Measurements from ENCODE around the gene NPDC1. TPM values are rescaled to one million over a fixed set of nuclear protein-coding genes. Genes with fewer than 3 reads are reported as not detected.
A peak's percentile ranks its signal among the peaks of the same experiment; 100 is the strongest.

The NPDC1 gene
- total RNA-seq, 1 experiment from 2014 or later, result 25.4 TPM

DNA sequence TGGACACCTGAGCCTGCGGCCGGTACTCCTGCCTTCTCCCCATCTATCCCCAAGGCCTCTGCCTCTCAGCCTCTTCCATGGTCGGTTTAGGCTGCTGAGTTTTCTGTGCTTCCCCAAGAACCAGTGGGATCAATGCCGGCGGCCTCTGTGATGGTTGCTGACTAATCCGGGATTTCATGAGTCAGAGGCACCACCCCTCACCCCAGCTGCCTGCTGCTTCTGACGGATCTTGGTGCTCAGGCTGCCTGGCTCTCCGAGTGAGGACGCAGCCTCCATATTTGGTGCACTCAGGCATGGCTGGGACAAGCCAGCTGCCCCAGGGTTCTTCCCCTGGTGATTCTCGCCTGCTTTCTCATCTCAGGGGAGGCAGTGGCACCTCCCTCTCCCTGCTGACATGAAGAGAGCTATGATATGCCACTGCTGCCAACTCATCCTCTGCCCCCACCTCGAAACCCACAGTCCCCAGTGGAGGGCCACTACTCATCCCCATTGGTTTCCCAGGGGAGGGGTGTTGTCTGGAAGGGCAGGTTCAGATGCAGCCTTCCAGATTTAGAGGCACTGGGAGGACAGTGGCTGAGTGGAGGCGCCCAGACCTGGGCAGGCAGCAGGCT is 37.5 kb upstream of the NPDC1 start:
- ChIA-PET POLR2A (ENCODE audit: unreplicated experiment) (interaction anchor here (0.5 kb wide), 1 partner anchor 91 kb away, joined by 4 read pairs; the partner anchor contains the start of gene PAXX), CTCF (interaction anchor here (0.6 kb wide), 1 partner anchor 12 kb away, joined by 3 read pairs; no protein-coding TSS in a partner anchor)
- Histone ChIP-seq H3K9me3 (ENCODE audit: low read length) (no peaks in the 10 kb centered on the region), H3K4me2 (ENCODE audit: low read length) (peak overlapping the region; percentile 60), H3K4me1 (ENCODE audit: insufficient read depth, low read length) (peaks cover 37% of the 10 kb centered on the region), H3K9ac (ENCODE audit: low read length) (no peak overlapping the region), H3K79me2 (ENCODE audit: low read length) (peaks cover 22% of the 10 kb centered on the region), H3F3A (ENCODE audit: low read length, unreplicated experiment) (no peaks in the 10 kb centered on the region), H4K20me1 (ENCODE audit: low read length) (no peaks in the 10 kb centered on the region), H3K27ac (ENCODE audit: low read length) (peak overlapping the region; percentile 84), H3K27me3 (ENCODE audit: low read length) (no peaks in the 10 kb centered on the region), H3K4me3 (ENCODE audit: low read length) (peak overlapping the region; percentile 15; the same call in 1 of the 2 replicates), H2AFZ (ENCODE audit: low read length) (no peak overlapping the region), H3K9me2 (replicated peaks; ENCODE audit: low read length) (no peaks in the 10 kb centered on the region), H3K36me3 (ENCODE audit: low read depth, low read length) (no peaks in the 10 kb centered on the region)
- peak; percentile 92 for DNase-seq
- TF ChIP-seq EZH2phosphoT487 (IDR thresholded peaks at IDR 0.05; ENCODE audit: borderline replicate concordance, low read length) (no peak), EZH2 (IDR thresholded peaks at IDR 0.05; ENCODE audit: low read length, unreplicated experiment) (no peak), CTCF (conservative IDR thresholded peaks at IDR 0.05; ENCODE audit: low read depth, low read length) (no peak)
- ATAC-seq, result peak; percentile 41
- intact Hi-C loops (cut with micrococcal nuclease), result no loop called here
- no TSS peak for BruUV-seq (replicated peaks)

- POLR2A ChIA-PET (ENCODE audit: unreplicated experiment), result no interaction called here
These were observed 36.9 kb upstream of the NPDC1 start for GRCh38 chr9:137082925-137083290.

More at GRCh38 chr9:137082925-137083290, 36.9 kb upstream of the NPDC1 start:
- intact Hi-C loops (cut with micrococcal nuclease), result no loop called here
- BruUV-seq (replicated peaks), result no TSS peak
- Histone ChIP-seq H2AFZ (ENCODE audit: low read length) (no peak overlapping the region), H3K4me2 (ENCODE audit: low read length) (peak overlapping the region; percentile 12; the same call in 1 of the 2 replicates), H3K4me3 (ENCODE audit: low read length) (no peak overlapping the region), H3K36me3 (ENCODE audit: low read depth, low read length) (no peaks in the 10 kb centered on the region), H3K4me1 (ENCODE audit: insufficient read depth, low read length) (peaks cover 33% of the 10 kb centered on the region), H3K79me2 (ENCODE audit: low read length) (peaks cover 22% of the 10 kb centered on the region), H3K9me3 (ENCODE audit: low read length) (no peaks in the 10 kb centered on the region), H3K9ac (ENCODE audit: low read length) (no peak overlapping the region), H3F3A (ENCODE audit: low read length, unreplicated experiment) (no peaks in the 10 kb centered on the region), H3K27me3 (ENCODE audit: low read length) (no peaks in the 10 kb centered on the region), H3K27ac (ENCODE audit: low read length) (peak overlapping the region; percentile 84), H3K9me2 (replicated peaks; ENCODE audit: low read length) (no peaks in the 10 kb centered on the region), H4K20me1 (ENCODE audit: low read length) (no peaks in the 10 kb centered on the region)
- no peak for ATAC-seq
- TF ChIP-seq EZH2phosphoT487 (IDR thresholded peaks at IDR 0.05; ENCODE audit: borderline replicate concordance, low read length) (no peak), CTCF (conservative IDR thresholded peaks at IDR 0.05; ENCODE audit: low read depth, low read length) (no peak), EZH2 (IDR thresholded peaks at IDR 0.05; ENCODE audit: low read length, unreplicated experiment) (no peak)
- no peak for DNase-seq
- CTCF ChIA-PET, result interaction anchor here (0.6 kb wide), 1 partner anchor 12 kb away, joined by 3 read pairs; no protein-coding TSS in a partner anchor
